Neutrophil (primary cell): ENCODE results near the gene VPS39.

Experiments used
- H3K27ac ChIP-seq: fragments of 200-600 bp; sonication (generic); 2 replicates; pipeline ENCODE4 v1.5.1; 2016; ENCODE audit warnings: mild to moderate bottlenecking, moderate library complexity
- H3K27me3 ChIP-seq: fragments of 200-600 bp; sonication (generic); 2 replicates; pipeline ENCODE4 v1.6.0; 2016; ENCODE audit warnings: mild to moderate bottlenecking
- H3K36me3 ChIP-seq: fragments of 200-600 bp; sonication (generic); 2 replicates; pipeline ENCODE4 v1.5.1; 2017
- H3K4me1 ChIP-seq, 2 experiments: fragments of 200-600 bp in 1 of 2; sonication (generic) in 1 of 2; 1 replicate in 1 of 2; 2 replicates in 1 of 2; pipeline versions ENCODE4 v1.5.1 to v1.6.1; 2013 to 2016; ENCODE audit warnings: low read depth in 1 of 2, low read length in 1 of 2, mild to moderate bottlenecking in 1 of 2, moderate library complexity in 1 of 2; ENCODE audit not compliant: control insufficient read depth in 1 of 2, insufficient read depth in 1 of 2
- H3K4me3 ChIP-seq, 2 experiments: fragments of 200-600 bp in 1 of 2; sonication (generic) in 1 of 2; 1 replicate in 1 of 2; 2 replicates in 1 of 2; pipeline ENCODE4 v1.5.1; 2013 to 2016; ENCODE audit warnings: low read depth in 1 of 2, low read length in 1 of 2, mild to moderate bottlenecking in 1 of 2, moderate library complexity in 1 of 2
- H3K9me3 ChIP-seq: fragments of 200-600 bp; sonication (generic); 2 replicates; pipeline ENCODE4 v1.5.1; 2016
- CTCF ChIP-seq: fragments of 200-600 bp; sonication (generic); IDR thresholded peaks from 2 replicates; pipeline ENCODE4 v1.5.1; 2016; ENCODE audit warnings: antibody characterized with exemption

VPS39 gene

GRCh38 chr15:42155546-42156242, 52.4 kb downstream of the VPS39 start:
- Histone ChIP-seq H3K9me3 (no peaks in the 10 kb centered on the region), H3K4me1 (no peaks in the 10 kb centered on the region), H3K27me3 (no peaks in the 10 kb centered on the region), H3K27ac (no peak overlapping the region), H3K4me3 (no peak overlapping the region), H3K36me3 (peaks cover 27% of the 10 kb centered on the region)
- no peak for TF ChIP-seq CTCF

- no peaks in the 10 kb centered on the region for H3K9me3 ChIP-seq
- TF ChIP-seq CTCF = no peak
These were observed 53.1 kb downstream of the VPS39 start for GRCh38 chr15:42154956-42155355.

GRCh38 chr15:42154212-42154941, 53.7 kb downstream of the VPS39 start:
- Histone ChIP-seq H3K9me3 (no peaks in the 10 kb centered on the region), H3K27me3 (no peaks in the 10 kb centered on the region), H3K36me3 (peaks cover 13% of the 10 kb centered on the region), H3K4me3 (no peak overlapping the region), H3K27ac (no peak overlapping the region), H3K4me1 (no peaks in the 10 kb centered on the region)
- no peak for TF ChIP-seq CTCF

More at GRCh38 chr15:42154956-42155355, 53.1 kb downstream of the VPS39 start:
- Histone ChIP-seq H3K36me3 (peaks cover 19% of the 10 kb centered on the region), H3K27ac (no peak overlapping the region), H3K27me3 (no peaks in the 10 kb centered on the region), H3K4me3 (no peak overlapping the region), H3K4me1 (no peaks in the 10 kb centered on the region)

- Histone ChIP-seq H3K27me3 (no peaks in the 10 kb centered on the region), H3K27ac (no peak overlapping the region), H3K9me3 (no peaks in the 10 kb centered on the region), H3K36me3 (peaks cover 8% of the 10 kb centered on the region), H3K4me1 (no peaks in the 10 kb centered on the region), H3K4me3 (no peak overlapping the region)
- no peak for TF ChIP-seq CTCF
These were observed 54.3 kb downstream of the VPS39 start for GRCh38 chr15:42153874-42154211.

- Histone ChIP-seq H3K4me3 (no peak overlapping the region), H3K9me3 (no peaks in the 10 kb centered on the region), H3K36me3 (peaks cover under 1% of the 10 kb centered on the region), H3K27ac (no peak overlapping the region), H3K27me3 (no peaks in the 10 kb centered on the region), H3K4me1 (no peaks in the 10 kb centered on the region)
- no peak for TF ChIP-seq CTCF
These were observed 55.0 kb downstream of the VPS39 start for GRCh38 chr15:42152921-42153698.
